Skeletal muscle satellite cell (primary cell): Measurements from ENCODE around the gene CLUH. TPM values are rescaled to one million over a fixed set of nuclear protein-coding genes. Genes with fewer than 3 reads are reported as not detected.
"Not testable (repeated sequence)": the region's sequence is repeated elsewhere in the genome, so short reads cannot be mapped to it uniquely, and the experiment has no call there.

ENCODE experiments used
- H3K27me3 ChIP-seq: 2 replicates; pipeline ENCODE4 v1.7.0; 2013; ENCODE audit warnings: low read length; ENCODE audit not compliant: control insufficient read depth, insufficient read depth
- H3K36me3 ChIP-seq: 2 replicates; pipeline ENCODE4 v1.7.0; 2013; ENCODE audit warnings: mild to moderate bottlenecking, control low read depth, low read length; ENCODE audit not compliant: insufficient read depth
- H3K4me1 ChIP-seq: 2 replicates; pipeline ENCODE4 v1.7.0; 2013; ENCODE audit warnings: low read length; ENCODE audit not compliant: control insufficient read depth, insufficient read depth
- H3K4me2 ChIP-seq: 2 replicates; pipeline ENCODE4 v1.7.0; 2013; ENCODE audit warnings: mild to moderate bottlenecking, low read length
- H3K4me3 ChIP-seq: 2 replicates; pipeline ENCODE4 v1.7.0; 2013; ENCODE audit warnings: low read length
- H3K9ac ChIP-seq: 2 replicates; pipeline ENCODE4 v1.7.0; 2013; ENCODE audit warnings: mild to moderate bottlenecking, low read depth, low read length, moderate library complexity
- H3K9me3 ChIP-seq: replicated peaks from 2 replicates; pipeline ENCODE4 v1.7.0; 2013; ENCODE audit warnings: mild to moderate bottlenecking, control low read depth, low read length
- small RNA-seq: library from RNA; depleted of rRNA; stranded (forward); fragments of <200 nt; gene quantifications from one replicate; pipeline ENCODE3, GENCODE V24; 2012

CLUH gene

GRCh38 chr17:2660410-2660809, 51.2 kb downstream of the CLUH start:
- not testable (repeated sequence) for H3K9me3 ChIP-seq, H3K27me3 ChIP-seq, H3K4me1 ChIP-seq, H3K36me3 ChIP-seq, H3K4me2 ChIP-seq, H3K9ac ChIP-seq, H3K4me3 ChIP-seq

- H3K27me3 ChIP-seq, H3K4me1 ChIP-seq: not testable (repeated sequence)
- peaks cover 13% of the 10 kb centered on the region for H3K36me3 ChIP-seq
Observed at GRCh38 chr17:2659337-2659736, 52.2 kb downstream of the CLUH start.

GRCh38 chr17:2656283-2656682, 55.3 kb downstream of the CLUH start:
- H3K27me3 ChIP-seq: no peaks in the 10 kb centered on the region
- peaks cover under 1% of the 10 kb centered on the region for H3K4me1 ChIP-seq
- H3K36me3 ChIP-seq: peaks cover 10% of the 10 kb centered on the region
- no peak overlapping the region for H3K4me2 ChIP-seq
- H3K4me3 ChIP-seq: no peak overlapping the region
- no peaks in the 10 kb centered on the region for H3K9me3 ChIP-seq
- no peak overlapping the region for H3K9ac ChIP-seq

More at GRCh38 chr17:2659337-2659736, 52.2 kb downstream of the CLUH start:
- H3K4me3 ChIP-seq, H3K4me2 ChIP-seq, H3K9ac ChIP-seq, H3K9me3 ChIP-seq: not testable (repeated sequence)

- Histone ChIP-seq H3K9me3 (no peaks in the 10 kb centered on the region), H3K4me1 (peaks cover 7% of the 10 kb centered on the region), H3K4me3 (no peak overlapping the region), H3K27me3 (no peaks in the 10 kb centered on the region), H3K9ac (no peak overlapping the region), H3K36me3 (peaks cover 10% of the 10 kb centered on the region), H3K4me2 (no peak overlapping the region)
Observed at GRCh38 chr17:2655546-2655945, 56.0 kb downstream of the CLUH start.

GRCh38 chr17:2652911-2653310, 58.7 kb downstream of the CLUH start:
- H3K9me3 ChIP-seq, H3K4me3 ChIP-seq, H3K27me3 ChIP-seq, H3K4me2 ChIP-seq, H3K36me3 ChIP-seq, H3K9ac ChIP-seq: not testable (repeated sequence)
- H3K4me1 ChIP-seq: peaks cover 16% of the 10 kb centered on the region

- Histone ChIP-seq H3K4me2 (no peak overlapping the region), H3K4me1 (peaks cover 20% of the 10 kb centered on the region), H3K9me3 (no peaks in the 10 kb centered on the region), H3K27me3 (no peaks in the 10 kb centered on the region), H3K9ac (no peak overlapping the region), H3K4me3 (no peak overlapping the region), H3K36me3 (peaks cover 7% of the 10 kb centered on the region)
Observed at GRCh38 chr17:2649191-2649590, 62.4 kb downstream of the CLUH start.

GRCh38 chr17:2647957-2648356, 63.6 kb downstream of the CLUH start:
- Histone ChIP-seq H3K9ac (no peak overlapping the region), H3K4me2 (no peak overlapping the region), H3K9me3 (no peaks in the 10 kb centered on the region), H3K36me3 (peaks cover 12% of the 10 kb centered on the region), H3K27me3 (no peaks in the 10 kb centered on the region), H3K4me1 (peaks cover 28% of the 10 kb centered on the region), H3K4me3 (no peak overlapping the region)

GRCh38 chr17:2644971-2645370, 66.6 kb downstream of the CLUH start:
- Histone ChIP-seq H3K27me3 (no peaks in the 10 kb centered on the region), H3K4me1 (peaks cover 15% of the 10 kb centered on the region), H3K4me2 (no peak overlapping the region), H3K9me3 (no peaks in the 10 kb centered on the region), H3K36me3 (peaks cover 37% of the 10 kb centered on the region), H3K4me3 (no peak overlapping the region), H3K9ac (no peak overlapping the region)

Small RNAs within 50 kb of the gene (small RNA-seq; reads per million reads assigned to genes)
- gene MIR1253 (not detected), gene MIR6776 (not detected), gene RN7SL608P (not detected), gene hsa-mir-1253 (not detected)
